Prostate gland (tissue), 2 donors: ENCODE results near the gene NHLH1.

Source experiments
- CTCF ChIP-seq, 4 experiments: fragments of 200-600 bp in 2 of 4; fragments of 450-650 bp in 2 of 4; sonication (generic) in 2 of 4; IDR thresholded peaks; 1 replicate in 3 of 4; 2 replicates in 1 of 4; pipeline ENCODE4 v1.5.1; 2016 to 2019; ENCODE audit warnings: antibody characterized with exemption in 4 of 4, mild to moderate bottlenecking in 2 of 4, moderate library complexity in 2 of 4
- POLR2A ChIP-seq: fragments of 450-650 bp; IDR thresholded peaks from one replicate; pipeline ENCODE4 v1.6.1; 2016; ENCODE audit warnings: antibody characterized with exemption, mild to moderate bottlenecking
- POLR2AphosphoS5 ChIP-seq: sonication (generic); formaldehyde crosslinking; IDR thresholded peaks from one replicate; pipeline ENCODE4 v1.6.1; 2017; ENCODE audit warnings: antibody characterized with exemption

GRCh38 chr1:160366731-160367515, at the start of gene NHLH1:
- TF ChIP-seq POLR2A (no peak), CTCF (IDR thresholded peaks at IDR 0.05) (no peak), POLR2AphosphoS5 (no peak)
